GM19438 (cell line): ENCODE results near the gene TMEM11.

Experiments used
- ATAC-seq: cut with Tn5 transposase; IDR thresholded peaks from one replicate; pipeline ENCODE4 v1.9.1; 2021; ENCODE audit warnings: low read depth; ENCODE audit not compliant: unreplicated experiment

The TMEM11 gene

GRCh38 chr17:21164216-21164615 is 49.7 kb downstream of the TMEM11 start:
- ATAC-seq = no peak

GRCh38 chr17:21163101-21163500 is 50.9 kb downstream of the TMEM11 start:
- no peak for ATAC-seq

- no peak for ATAC-seq
Observed at GRCh38 chr17:21162394-21162775, 51.6 kb downstream of the TMEM11 start.

GRCh38 chr17:21161498-21162393 is 52.2 kb downstream of the TMEM11 start:
- ATAC-seq = no peak

- ATAC-seq = no peak
Observed at GRCh38 chr17:21160401-21160800, 53.6 kb downstream of the TMEM11 start.

GRCh38 chr17:21157586-21158370 is 56.2 kb downstream of the TMEM11 start:
- ATAC-seq = no peak

- no peak for ATAC-seq
Observed at GRCh38 chr17:21152731-21153130, 61.2 kb downstream of the TMEM11 start.

GRCh38 chr17:21149621-21150020 is 64.3 kb downstream of the TMEM11 start:
- no peak for ATAC-seq
